BE2C (cell line): Measurements from ENCODE around the gene ALG12.
"Not testable (repeated sequence)": the region's sequence is repeated elsewhere in the genome, so short reads cannot be mapped to it uniquely, and the experiment has no call there.

ENCODE experiments used
- DNase-seq: peaks from one replicate; pipeline ENCODE4 v3.0.0-alpha.2; 2020
- H3K27me3 ChIP-seq: fragments of 250-450 bp; sonication (Bioruptor Pico); 2 replicates; pipeline ENCODE4 v1.5.1; 2020; ENCODE audit warnings: mild to moderate bottlenecking
- H3K36me3 ChIP-seq: fragments of 250-450 bp; sonication (Bioruptor Pico); 2 replicates; pipeline ENCODE4 v1.5.1; 2020; ENCODE audit warnings: mild to moderate bottlenecking
- H3K4me1 ChIP-seq: fragments of 250-450 bp; sonication (Bioruptor Pico); 2 replicates; pipeline ENCODE4 v1.5.1; 2020
- H3K4me3 ChIP-seq: 2 replicates; pipeline ENCODE4 v1.5.1; 2011; ENCODE audit warnings: low read depth, low read length
- H3K9me3 ChIP-seq: fragments of 250-450 bp; sonication (Bioruptor Pico); 2 replicates; pipeline ENCODE4 v1.5.1; 2020
- TF ChIP-seq, protein P1 (sequence below): IDR thresholded peaks from 2 replicates; pipeline ENCODE4 v1.5.1; 2012; ENCODE audit warnings: mild to moderate bottlenecking, low read depth, low read length

ALG12 gene

DNA sequence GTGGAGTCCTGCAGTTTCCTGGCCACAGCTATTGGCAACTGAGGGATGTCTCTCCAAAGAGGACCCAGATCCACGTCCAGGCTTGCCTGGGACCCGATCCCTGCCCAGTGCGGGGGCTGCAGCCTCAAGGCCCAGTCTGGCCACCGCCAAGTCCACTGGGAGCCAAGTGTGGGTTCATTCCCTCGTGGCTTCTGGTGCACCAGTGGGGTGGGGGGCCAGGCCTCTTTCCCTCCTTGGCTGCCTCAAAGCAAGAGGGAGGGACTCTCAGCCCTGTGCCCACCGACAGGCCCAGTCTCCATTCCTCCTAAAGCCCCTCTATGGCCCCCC is 29.0 kb upstream of the ALG12 start:
- TF ChIP-seq, protein P1, sequence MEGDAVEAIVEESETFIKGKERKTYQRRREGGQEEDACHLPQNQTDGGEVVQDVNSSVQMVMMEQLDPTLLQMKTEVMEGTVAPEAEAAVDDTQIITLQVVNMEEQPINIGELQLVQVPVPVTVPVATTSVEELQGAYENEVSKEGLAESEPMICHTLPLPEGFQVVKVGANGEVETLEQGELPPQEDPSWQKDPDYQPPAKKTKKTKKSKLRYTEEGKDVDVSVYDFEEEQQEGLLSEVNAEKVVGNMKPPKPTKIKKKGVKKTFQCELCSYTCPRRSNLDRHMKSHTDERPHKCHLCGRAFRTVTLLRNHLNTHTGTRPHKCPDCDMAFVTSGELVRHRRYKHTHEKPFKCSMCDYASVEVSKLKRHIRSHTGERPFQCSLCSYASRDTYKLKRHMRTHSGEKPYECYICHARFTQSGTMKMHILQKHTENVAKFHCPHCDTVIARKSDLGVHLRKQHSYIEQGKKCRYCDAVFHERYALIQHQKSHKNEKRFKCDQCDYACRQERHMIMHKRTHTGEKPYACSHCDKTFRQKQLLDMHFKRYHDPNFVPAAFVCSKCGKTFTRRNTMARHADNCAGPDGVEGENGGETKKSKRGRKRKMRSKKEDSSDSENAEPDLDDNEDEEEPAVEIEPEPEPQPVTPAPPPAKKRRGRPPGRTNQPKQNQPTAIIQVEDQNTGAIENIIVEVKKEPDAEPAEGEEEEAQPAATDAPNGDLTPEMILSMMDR: no peak
- H3K4me3 ChIP-seq: no peak overlapping the region
- no peaks in the 10 kb centered on the region for H3K27me3 ChIP-seq
- peaks cover 11% of the 10 kb centered on the region for H3K4me1 ChIP-seq
- H3K9me3 ChIP-seq: no peaks in the 10 kb centered on the region
- no peak for DNase-seq
- H3K36me3 ChIP-seq: no peaks in the 10 kb centered on the region

DNA sequence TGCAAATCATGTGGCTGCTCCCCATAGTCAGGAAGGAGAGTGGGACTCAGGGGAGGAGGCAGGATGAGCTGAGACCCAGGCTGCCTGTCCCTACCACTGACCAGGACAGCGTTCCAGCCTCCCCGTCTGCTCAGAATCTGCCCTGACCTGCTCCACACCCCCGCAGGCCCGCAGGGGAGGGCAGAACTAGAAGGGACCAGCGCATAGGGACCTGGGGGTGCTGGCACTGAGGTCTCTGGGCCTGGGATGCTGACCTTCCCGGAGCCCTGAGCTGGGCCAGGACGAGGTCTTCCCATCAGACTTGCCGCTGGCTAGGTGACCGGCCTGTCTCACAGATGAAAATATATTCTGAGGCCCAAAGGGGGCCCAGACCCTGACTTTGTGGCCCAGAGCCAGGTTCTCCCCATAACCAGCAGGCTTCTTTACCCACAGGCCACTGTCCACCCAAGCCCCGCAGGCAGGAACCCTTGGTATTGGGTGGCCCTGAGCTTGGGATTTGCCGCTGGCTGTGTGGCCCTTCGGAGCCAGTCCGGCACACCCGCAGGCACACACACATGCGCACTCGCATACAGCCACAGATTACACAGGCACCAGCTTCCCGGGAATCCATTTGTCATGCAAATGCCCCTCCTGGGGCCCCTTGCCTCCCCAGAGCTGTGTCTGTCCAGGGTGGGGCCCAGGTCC is 28.5 kb upstream of the ALG12 start:
- H3K4me3 ChIP-seq: no peak overlapping the region
- no peak for DNase-seq
- peaks cover 11% of the 10 kb centered on the region for H3K4me1 ChIP-seq

DNA sequence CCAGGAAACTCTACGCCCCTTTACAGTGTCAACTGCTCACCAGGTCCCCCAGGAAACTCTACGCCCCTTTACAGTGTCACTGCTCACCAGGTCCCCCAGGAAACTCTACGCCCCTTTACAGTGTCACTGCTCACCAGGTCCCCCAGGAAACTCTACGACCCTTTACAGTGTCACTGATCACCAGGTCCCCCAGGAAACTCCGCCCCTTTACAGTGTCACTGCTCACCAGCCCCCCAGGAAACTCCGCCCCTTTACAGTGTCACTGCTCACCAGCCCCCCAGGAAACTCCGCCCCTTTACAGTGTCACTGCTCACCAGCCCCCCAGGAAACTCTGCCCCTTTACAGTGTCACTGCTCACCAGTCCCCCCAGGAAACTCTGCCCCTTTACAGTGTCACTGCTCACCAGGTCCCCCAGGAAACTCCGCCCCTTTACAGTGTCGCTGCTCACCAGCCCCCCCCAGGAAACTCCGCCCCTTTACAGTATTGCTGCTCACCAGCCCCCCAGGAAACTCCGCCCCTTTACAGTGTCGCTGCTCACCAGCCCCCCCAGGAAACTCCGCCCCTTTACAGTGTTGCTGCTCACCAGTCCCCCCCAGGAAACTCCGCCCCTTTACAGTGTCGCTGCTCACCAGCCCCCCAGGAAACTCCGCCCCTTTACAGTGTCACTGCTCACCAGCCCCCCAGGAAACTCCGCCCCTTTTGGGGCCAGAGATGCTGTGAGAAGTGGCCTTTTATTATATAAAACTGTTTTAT is 27.0 kb upstream of the ALG12 start:
- peaks cover 11% of the 10 kb centered on the region for H3K4me1 ChIP-seq
- H3K9me3 ChIP-seq, H3K36me3 ChIP-seq, H3K4me3 ChIP-seq, H3K27me3 ChIP-seq: not testable (repeated sequence)
- DNase-seq: peak; percentile 72

More for the DNA sequence above, 28.5 kb upstream of the ALG12 start:
- TF ChIP-seq, protein P1: no peak
- no peaks in the 10 kb centered on the region for H3K36me3 ChIP-seq
- no peaks in the 10 kb centered on the region for H3K27me3 ChIP-seq
- no peaks in the 10 kb centered on the region for H3K9me3 ChIP-seq

DNA sequence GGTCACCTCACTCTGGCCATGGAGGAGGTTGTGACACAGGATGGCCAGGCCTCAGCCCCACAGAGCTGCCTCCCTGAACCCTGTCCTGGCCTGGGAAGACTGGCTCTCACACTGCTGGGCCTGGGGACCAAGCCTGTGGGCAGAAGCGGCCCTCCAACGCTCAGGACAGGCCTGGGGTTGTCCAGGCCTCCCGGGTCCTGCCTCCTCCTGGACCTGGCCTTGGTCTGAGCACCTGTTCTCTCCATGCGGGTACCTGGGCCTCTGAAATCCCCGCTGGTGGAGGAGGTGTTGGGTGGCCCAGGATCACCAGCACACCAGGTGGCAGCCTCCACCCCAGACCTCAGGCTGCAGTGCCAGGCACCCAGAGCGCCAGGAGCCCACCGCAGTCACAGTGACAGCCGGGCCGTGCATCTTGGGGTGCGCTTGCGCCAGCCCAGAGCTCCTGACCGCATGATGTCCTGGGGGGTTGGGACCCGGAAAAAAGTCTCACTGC is 26.2 kb upstream of the ALG12 start:
- no peak overlapping the region for H3K4me3 ChIP-seq
- TF ChIP-seq, protein P1: no peak
- H3K9me3 ChIP-seq: no peaks in the 10 kb centered on the region
- no peak for DNase-seq
- H3K36me3 ChIP-seq: no peaks in the 10 kb centered on the region
- no peaks in the 10 kb centered on the region for H3K27me3 ChIP-seq
- peaks cover 11% of the 10 kb centered on the region for H3K4me1 ChIP-seq

DNA sequence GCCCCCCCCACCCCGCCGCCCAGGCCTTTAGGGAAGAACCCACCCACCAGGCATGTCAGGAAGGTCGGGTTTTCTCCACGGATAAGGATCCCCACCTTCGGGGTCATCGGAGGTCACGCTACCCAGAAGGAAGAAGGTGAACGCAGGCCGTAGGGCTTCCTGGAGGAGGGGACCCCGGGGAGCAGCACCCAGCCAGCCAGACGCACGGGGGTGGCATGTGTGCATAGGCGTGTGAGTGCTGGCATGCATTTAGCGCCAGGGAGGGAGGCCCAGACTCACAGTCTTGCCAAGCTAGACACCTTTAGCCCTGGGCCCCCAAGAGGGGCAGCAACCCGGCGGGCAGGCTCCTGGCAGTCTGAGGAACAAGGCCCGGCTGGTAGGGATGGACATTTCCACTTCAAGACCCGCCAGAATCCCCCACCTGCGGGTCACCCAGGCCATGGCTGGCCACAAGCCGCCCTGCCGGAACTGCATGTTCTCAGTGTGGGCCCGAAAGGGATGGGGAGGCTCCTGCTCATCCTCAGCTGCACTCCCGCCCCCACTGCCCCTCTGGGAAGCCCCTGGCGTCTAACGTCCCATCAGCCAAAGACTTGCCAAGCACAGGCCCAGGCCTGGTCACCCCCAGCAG is 25.6 kb upstream of the ALG12 start:
- Histone ChIP-seq H3K27me3 (no peaks in the 10 kb centered on the region), H3K9me3 (no peaks in the 10 kb centered on the region), H3K4me1 (peaks cover 11% of the 10 kb centered on the region), H3K4me3 (no peak overlapping the region), H3K36me3 (no peaks in the 10 kb centered on the region)
- DNase-seq: no peak
- TF ChIP-seq, protein P1: no peak

DNA sequence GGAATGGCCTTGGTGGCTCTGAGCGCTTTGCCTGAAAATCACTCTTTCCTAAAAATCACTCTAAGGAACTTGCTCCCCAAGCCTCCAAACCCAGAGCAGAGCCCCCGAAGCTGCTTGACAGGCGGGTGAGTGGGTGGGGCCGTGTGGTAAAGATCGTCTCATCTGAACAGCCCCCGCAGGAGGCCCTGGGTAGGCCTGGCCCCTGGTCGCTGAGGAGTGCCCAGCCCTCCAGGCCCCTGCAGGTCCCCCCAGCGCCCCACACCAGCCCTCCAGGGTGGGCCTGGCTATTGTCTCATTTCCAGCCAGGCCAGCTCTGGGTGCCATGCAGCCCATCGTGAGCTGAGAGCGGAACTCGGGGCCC is 25.1 kb upstream of the ALG12 start:
- H3K4me3 ChIP-seq: no peak overlapping the region
- DNase-seq: no peak
- TF ChIP-seq, protein P1: no peak
- H3K36me3 ChIP-seq: no peaks in the 10 kb centered on the region
- no peaks in the 10 kb centered on the region for H3K9me3 ChIP-seq
- H3K27me3 ChIP-seq: no peaks in the 10 kb centered on the region
- peaks cover 9% of the 10 kb centered on the region for H3K4me1 ChIP-seq
